Measurements from ENCODE around the gene ACTG2. TPM values are rescaled to one million over a fixed set of nuclear protein-coding genes. Genes with fewer than 3 reads are reported as not detected.

ACTG2 gene
- total RNA-seq, 1 donor from 2014 or later, result 0.32 TPM

DNA sequence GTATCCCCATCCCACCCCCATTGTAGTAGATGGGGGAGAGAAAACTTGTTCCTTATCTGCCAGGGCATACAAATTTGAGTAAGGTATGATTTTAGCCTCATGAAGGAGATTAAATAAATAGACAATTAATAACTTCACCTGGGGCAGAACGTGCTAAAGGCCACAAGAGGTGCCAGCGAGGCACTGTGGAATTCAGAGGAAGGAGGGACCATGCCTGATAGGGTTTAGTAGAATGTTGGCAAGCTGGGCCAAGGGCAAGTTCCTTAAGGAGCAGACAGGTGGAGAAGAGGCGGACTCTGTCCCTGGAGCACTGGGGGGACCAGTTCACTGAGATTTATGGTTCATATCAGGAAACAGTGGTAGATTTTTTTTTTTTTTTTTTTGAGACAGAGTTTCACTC lies 41.5 kb upstream of the ACTG2 start:
- Histone ChIP-seq H3K36me3 (peaks cover 6% of the 10 kb centered on the region), H3F3A (ENCODE audit: low read depth) (no peaks in the 10 kb centered on the region), H3K79me2 (ENCODE audit: low read depth) (no peaks in the 10 kb centered on the region), H3K4me3 (no peak overlapping the region), H3K9me3 (ENCODE audit: low read depth) (no peaks in the 10 kb centered on the region), H3K4me1 (no peaks in the 10 kb centered on the region), H2AFZ (replicated peaks) (no peak overlapping the region), H3K27ac (no peak overlapping the region), H3K27me3 (no peaks in the 10 kb centered on the region), H4K20me1 (ENCODE audit: low read depth) (no peaks in the 10 kb centered on the region), H3K9ac (no peak overlapping the region), H3K4me2 (no peak overlapping the region)
- no peak for DNase-seq (ENCODE audit: low spot score)
- Mint-ChIP-seq H3K4me1 (no peaks in the 10 kb centered on the region), H3K27ac (no peak overlapping the region), H3K4me3 (no peak overlapping the region), H3K27me3 (ENCODE audit: insufficient read depth, low read depth) (peaks cover 2% of the 10 kb centered on the region), H3K9me3 (no peaks in the 10 kb centered on the region), H3K36me3 (peaks cover 29% of the 10 kb centered on the region)
- TF ChIP-seq CTCF (IDR thresholded peaks at IDR 0.05), result peak; percentile 38
- no peak for TF ChIP-seq EZH2phosphoT487 (IDR thresholded peaks at IDR 0.05)

DNA sequence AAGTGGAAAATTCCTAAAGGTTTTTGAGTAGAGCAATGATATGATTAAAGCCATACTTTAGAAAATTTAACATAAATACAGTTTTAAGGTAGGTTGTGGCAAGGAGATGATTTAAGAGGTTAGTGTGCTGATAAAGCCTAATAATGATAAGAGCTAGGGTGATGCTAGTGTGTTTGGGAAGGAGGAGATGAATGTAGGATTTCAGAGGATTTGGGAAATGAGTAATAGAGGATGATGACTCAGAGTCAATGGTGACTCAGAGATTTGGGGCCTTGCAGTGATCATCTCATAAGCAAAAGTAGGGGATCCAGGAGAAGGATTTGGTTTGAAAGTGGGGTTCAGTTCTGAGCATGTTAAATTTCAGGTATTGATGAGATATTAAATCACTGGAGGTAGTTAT lies 40.8 kb upstream of the ACTG2 start:
- Mint-ChIP-seq H3K4me3 (no peak overlapping the region), H3K27ac (no peak overlapping the region), H3K36me3 (peaks cover 32% of the 10 kb centered on the region), H3K4me1 (no peaks in the 10 kb centered on the region), H3K9me3 (no peaks in the 10 kb centered on the region), H3K27me3 (ENCODE audit: insufficient read depth, low read depth) (peaks cover 2% of the 10 kb centered on the region)
- H3K27ac ChIP-seq, result no peak overlapping the region
- DNase-seq (ENCODE audit: low spot score), result no peak
- no peak overlapping the region for H3K4me2 ChIP-seq
- H3K4me1 ChIP-seq, result no peaks in the 10 kb centered on the region
- H3F3A ChIP-seq (ENCODE audit: low read depth), result no peaks in the 10 kb centered on the region
- H3K4me3 ChIP-seq, result no peak overlapping the region
- H3K9me3 ChIP-seq (ENCODE audit: low read depth), result no peaks in the 10 kb centered on the region
- H4K20me1 ChIP-seq (ENCODE audit: low read depth), result no peaks in the 10 kb centered on the region
- H2AFZ ChIP-seq (replicated peaks), result no peak overlapping the region
- H3K27me3 ChIP-seq, result no peaks in the 10 kb centered on the region
- TF ChIP-seq EZH2phosphoT487 (IDR thresholded peaks at IDR 0.05), result no peak
- no peak for TF ChIP-seq CTCF (IDR thresholded peaks at IDR 0.05)
- no peak for TF ChIP-seq EZH2 (IDR thresholded peaks at IDR 0.05)
- no peak overlapping the region for H3K9ac ChIP-seq
- H3K36me3 ChIP-seq, result peaks cover 6% of the 10 kb centered on the region
- no peaks in the 10 kb centered on the region for H3K79me2 ChIP-seq (ENCODE audit: low read depth)

- Mint-ChIP-seq H3K4me3 (no peak overlapping the region), H3K4me1 (no peaks in the 10 kb centered on the region), H3K9me3 (no peaks in the 10 kb centered on the region), H3K27me3 (ENCODE audit: insufficient read depth, low read depth) (no peaks in the 10 kb centered on the region), H3K27ac (no peak overlapping the region), H3K36me3 (peaks cover 30% of the 10 kb centered on the region)
- peaks cover 11% of the 10 kb centered on the region for H3K36me3 ChIP-seq
- no peak overlapping the region for H3K4me3 ChIP-seq
- H3F3A ChIP-seq (ENCODE audit: low read depth), result no peaks in the 10 kb centered on the region
- H4K20me1 ChIP-seq (ENCODE audit: low read depth), result no peaks in the 10 kb centered on the region
- H3K27ac ChIP-seq, result no peak overlapping the region
- H3K4me2 ChIP-seq, result no peak overlapping the region
- no peak overlapping the region for H2AFZ ChIP-seq (replicated peaks)
- DNase-seq (ENCODE audit: low spot score), result no peak
- H3K4me1 ChIP-seq, result no peaks in the 10 kb centered on the region
- no peak overlapping the region for H3K9ac ChIP-seq
- TF ChIP-seq EZH2 (IDR thresholded peaks at IDR 0.05) (no peak), CTCF (IDR thresholded peaks at IDR 0.05) (no peak), EZH2phosphoT487 (IDR thresholded peaks at IDR 0.05) (no peak)
- H3K27me3 ChIP-seq, result no peaks in the 10 kb centered on the region
- H3K79me2 ChIP-seq (ENCODE audit: low read depth), result no peaks in the 10 kb centered on the region
- H3K9me3 ChIP-seq (ENCODE audit: low read depth), result no peaks in the 10 kb centered on the region
These were observed 37.3 kb upstream of the ACTG2 start for GRCh38 chr2:73855526-73855925.

GRCh38 chr2:73856214-73856613 lies 36.6 kb upstream of the ACTG2 start:
- Histone ChIP-seq H3K4me2 (no peak overlapping the region), H2AFZ (replicated peaks) (no peak overlapping the region), H3K36me3 (peaks cover 12% of the 10 kb centered on the region), H3K79me2 (ENCODE audit: low read depth) (no peaks in the 10 kb centered on the region), H3K9ac (no peak overlapping the region), H4K20me1 (ENCODE audit: low read depth) (no peaks in the 10 kb centered on the region), H3K4me3 (no peak overlapping the region), H3F3A (ENCODE audit: low read depth) (no peaks in the 10 kb centered on the region), H3K27me3 (no peaks in the 10 kb centered on the region), H3K9me3 (ENCODE audit: low read depth) (no peaks in the 10 kb centered on the region), H3K4me1 (no peaks in the 10 kb centered on the region), H3K27ac (no peak overlapping the region)
- Mint-ChIP-seq H3K4me3 (no peak overlapping the region), H3K4me1 (no peaks in the 10 kb centered on the region), H3K36me3 (peaks cover 30% of the 10 kb centered on the region), H3K27me3 (ENCODE audit: insufficient read depth, low read depth) (no peaks in the 10 kb centered on the region), H3K27ac (no peak overlapping the region), H3K9me3 (no peaks in the 10 kb centered on the region)
- no peak for DNase-seq (ENCODE audit: low spot score)
- TF ChIP-seq EZH2 (IDR thresholded peaks at IDR 0.05) (no peak), CTCF (IDR thresholded peaks at IDR 0.05) (no peak)
